ENCODE results near the gene RYR2. TPM values are rescaled to one million over a fixed set of nuclear protein-coding genes. Genes with fewer than 3 reads are reported as not detected.
"Not testable (repeated sequence)": the region's sequence is repeated elsewhere in the genome, so short reads cannot be mapped to it uniquely, and the experiment has no call there.

The RYR2 gene
- total RNA-seq, 1 donor from 2014 or later, result not detected

DNA sequence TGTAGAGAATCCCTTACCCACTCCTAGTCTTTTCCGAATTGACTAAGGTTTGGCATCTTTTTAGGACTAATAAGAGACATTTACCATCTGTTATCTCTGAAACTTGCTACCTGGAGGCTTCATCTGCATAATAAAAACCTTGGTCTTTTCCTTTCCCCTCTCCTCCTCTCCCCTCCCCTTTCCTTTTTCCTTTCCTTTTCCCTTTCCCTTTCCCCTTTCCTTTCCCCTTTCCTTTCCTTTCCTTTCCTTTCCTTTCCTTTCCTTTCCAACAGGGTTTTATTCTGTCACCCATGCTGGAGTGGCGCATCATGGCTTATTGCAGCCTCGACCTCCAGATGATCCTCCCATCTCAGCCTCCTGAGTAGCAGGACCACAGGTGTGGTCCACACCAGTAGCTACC is 195.7 kb downstream of the RYR2 start:
- no peak for DNase-seq (ENCODE audit: extremely low read depth, low read depth, low spot score)

GRCh38 chr1:237239248-237239647 is 197.3 kb downstream of the RYR2 start:
- DNase-seq (ENCODE audit: extremely low read depth, low read depth, low spot score), result no peak

GRCh38 chr1:237241038-237241437 is 199.1 kb downstream of the RYR2 start:
- no peak for DNase-seq (ENCODE audit: extremely low read depth, low read depth, low spot score)

- no peak for DNase-seq (ENCODE audit: extremely low read depth, low read depth, low spot score)
Observed at GRCh38 chr1:237244778-237245177, 202.8 kb downstream of the RYR2 start.

- no peak for DNase-seq (ENCODE audit: extremely low read depth, low read depth, low spot score)
Observed at GRCh38 chr1:237247442-237247841, 205.5 kb downstream of the RYR2 start.

DNA sequence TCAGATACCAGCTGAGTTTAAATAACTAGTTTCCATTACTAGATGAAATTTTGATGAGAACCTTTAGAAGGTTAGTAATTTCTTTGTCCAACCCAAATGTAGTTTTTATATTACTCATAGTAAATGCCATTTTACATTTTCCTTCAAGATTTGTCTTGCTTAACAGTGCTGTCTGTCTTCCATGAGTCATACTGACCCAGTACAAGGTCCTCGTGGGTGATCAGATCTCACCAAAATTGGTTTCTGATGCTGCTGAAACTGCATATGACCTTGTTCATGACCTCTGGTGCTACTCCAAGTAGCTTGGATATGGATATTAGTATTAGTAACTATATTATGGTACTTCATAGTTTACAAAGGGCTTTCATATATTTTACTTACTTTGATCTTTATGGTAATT is 207.1 kb downstream of the RYR2 start:
- DNase-seq (ENCODE audit: extremely low read depth, low read depth, low spot score), result no peak

DNA sequence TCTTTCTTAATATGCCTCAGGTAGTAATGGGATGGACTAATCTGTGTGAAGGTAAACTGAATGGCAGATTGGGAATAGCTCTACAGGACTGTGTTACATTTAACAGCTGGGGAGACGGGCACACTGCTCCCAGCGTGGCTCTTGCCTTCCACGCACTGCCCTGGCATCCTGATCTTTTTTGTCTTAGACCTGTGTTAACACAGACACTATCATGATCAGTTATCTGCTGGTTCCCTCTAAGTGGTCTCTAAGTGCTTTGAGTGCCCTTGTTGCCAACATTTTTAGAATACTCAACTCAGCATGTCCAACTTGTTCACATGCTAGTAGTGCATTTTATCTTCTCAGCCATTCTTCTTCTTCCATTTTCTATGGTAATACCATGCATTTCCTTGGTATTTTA is 208.1 kb downstream of the RYR2 start:
- DNase-seq (ENCODE audit: extremely low read depth, low read depth, low spot score), result no peak

DNA sequence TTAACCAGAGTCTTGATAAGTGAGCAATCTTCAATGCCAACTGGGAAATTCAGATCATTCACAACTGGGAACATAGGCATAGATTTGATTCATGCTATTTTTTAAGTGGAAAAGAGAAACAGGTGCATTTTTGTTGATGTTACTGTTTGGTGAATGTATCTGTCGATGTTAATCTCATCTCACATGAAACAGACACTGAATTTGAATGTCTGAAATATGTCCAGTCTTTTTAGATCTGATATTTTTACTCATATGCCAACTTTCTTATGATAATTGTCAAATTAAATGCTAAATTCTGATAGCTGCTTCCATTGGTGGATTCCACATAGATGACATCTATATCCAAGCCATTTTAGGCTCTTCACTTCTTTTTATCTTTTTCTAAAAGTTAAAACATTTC is 213.1 kb downstream of the RYR2 start:
- no peak for DNase-seq (ENCODE audit: extremely low read depth, low read depth, low spot score)

GRCh38 chr1:237258871-237259270 is 216.9 kb downstream of the RYR2 start:
- no peak for DNase-seq (ENCODE audit: extremely low read depth, low read depth, low spot score)

DNA sequence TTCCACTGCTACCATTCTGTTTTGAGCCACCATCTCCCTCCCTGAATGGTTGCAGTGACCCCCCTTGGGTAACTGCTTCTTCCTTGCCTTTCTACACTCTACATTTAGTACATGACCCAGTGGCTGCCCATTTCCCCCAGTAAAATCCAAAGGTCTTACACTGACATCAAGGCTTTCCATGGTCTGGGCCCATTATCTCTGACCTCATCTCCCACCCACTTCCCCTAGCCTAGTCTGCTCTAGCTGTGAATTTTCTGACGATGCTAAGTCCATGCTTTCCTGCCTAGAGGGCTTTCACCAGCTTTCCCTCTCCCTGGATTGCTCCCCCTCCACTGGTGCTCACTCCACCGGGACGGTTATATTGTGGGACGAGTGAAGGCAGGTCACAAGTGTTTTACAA is 219.2 kb downstream of the RYR2 start:
- no peak for DNase-seq (ENCODE audit: extremely low read depth, low read depth, low spot score)

DNA sequence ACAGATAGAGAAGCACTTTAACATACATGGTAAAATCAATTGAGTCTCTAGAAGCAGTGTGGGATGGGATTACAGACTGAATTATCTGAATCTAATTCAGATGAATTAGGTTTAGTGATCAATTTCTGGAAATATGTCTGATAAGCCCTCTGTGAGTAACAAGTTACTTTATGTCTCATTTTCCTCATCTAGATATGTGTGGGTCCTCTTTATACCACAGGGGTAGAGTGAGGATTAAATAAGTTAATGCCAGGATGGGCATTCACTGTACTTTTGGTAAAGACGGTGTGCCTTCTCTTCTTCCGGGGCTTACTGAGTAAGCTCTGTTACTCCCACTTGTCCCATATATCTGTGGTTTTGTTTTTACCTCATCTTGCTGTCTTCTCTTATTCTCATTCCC is 225.8 kb downstream of the RYR2 start:
- DNase-seq (ENCODE audit: extremely low read depth, low read depth, low spot score), result no peak

GRCh38 chr1:237269938-237270337 is 228.0 kb downstream of the RYR2 start:
- no peak for DNase-seq (ENCODE audit: extremely low read depth, low read depth, low spot score)

- DNase-seq (ENCODE audit: extremely low read depth, low read depth, low spot score), result no peak
Observed at GRCh38 chr1:237270353-237270752, 228.4 kb downstream of the RYR2 start.

DNA sequence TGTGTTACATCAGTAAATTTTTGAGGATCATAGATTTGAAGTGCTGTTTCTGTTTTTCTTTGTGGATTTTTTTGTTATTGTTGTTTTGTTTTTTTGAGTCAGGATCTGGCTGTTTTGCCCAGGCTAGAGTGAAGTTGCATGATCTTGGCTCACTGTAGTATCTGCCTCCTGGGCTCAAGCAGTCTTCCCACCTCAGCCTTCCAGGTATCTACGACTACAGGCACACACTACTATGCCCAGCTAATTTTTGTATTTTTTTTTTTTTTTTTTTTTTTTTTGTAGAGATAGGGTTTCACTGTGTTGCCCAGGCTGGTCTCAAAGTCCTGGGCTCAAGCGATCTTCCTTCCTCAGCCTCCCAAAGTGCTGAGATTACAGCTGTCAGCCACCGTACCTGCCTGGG is 236.0 kb downstream of the RYR2 start:
- DNase-seq (ENCODE audit: extremely low read depth, low read depth, low spot score), result not testable (repeated sequence)

DNA sequence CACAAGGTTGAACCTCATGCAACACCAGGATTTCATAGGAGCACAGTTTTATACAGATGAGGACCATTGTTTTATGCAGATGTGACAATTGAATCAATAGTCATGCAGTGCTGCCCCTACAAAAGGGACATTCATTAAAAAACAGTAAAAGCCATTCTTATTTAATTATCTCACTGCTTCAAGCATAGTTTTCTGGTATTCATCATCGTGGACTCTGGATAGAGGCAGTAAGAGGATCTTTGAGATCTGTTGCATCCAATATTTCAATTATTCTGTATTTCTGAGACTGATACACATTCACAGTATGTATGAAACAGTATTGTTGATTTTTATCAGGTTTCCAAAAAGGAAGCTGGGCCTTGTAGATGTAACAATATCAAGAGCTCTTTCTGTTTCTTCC is 237.6 kb downstream of the RYR2 start:
- no peak for DNase-seq (ENCODE audit: extremely low read depth, low read depth, low spot score)

GRCh38 chr1:237281481-237281880 is 239.5 kb downstream of the RYR2 start:
- no peak for DNase-seq (ENCODE audit: extremely low read depth, low read depth, low spot score)

GRCh38 chr1:237282208-237282783 is 240.3 kb downstream of the RYR2 start:
- DNase-seq (ENCODE audit: extremely low read depth, low read depth, low spot score), result no peak

DNA sequence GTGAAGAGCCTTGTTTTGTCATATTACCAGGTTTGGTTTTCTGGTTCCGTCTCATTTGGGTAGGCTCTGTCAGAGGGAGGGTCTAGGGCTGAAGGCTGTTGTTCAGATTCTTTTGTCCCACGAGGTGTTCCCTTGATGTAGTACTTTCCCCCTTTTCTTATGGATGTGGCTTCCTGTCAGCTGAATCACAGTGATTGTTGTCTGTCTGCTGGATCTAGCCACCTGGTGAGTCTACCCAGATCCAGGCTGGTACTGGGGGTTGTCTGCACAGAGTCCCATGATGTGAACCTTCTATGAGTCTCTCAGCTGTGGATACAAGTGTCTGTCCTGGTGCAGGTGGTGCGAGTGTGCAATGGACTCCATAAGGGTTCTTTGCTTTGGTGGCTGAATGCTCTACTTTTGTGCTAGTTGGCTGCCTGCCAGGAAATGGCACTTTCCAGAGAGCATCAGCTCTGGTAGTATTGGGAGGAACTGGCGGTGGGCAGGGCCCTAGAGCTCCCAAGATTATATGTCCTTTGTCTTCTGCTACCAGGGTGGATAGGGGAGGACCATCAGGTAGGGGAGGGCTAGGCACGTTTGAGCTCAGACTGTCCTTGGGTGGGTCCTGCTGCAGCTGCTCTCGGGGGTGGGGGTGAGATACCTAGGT is 246.0 kb downstream of the RYR2 start:
- DNase-seq (ENCODE audit: extremely low read depth, low read depth, low spot score), result no peak

- no peak for DNase-seq (ENCODE audit: extremely low read depth, low read depth, low spot score)
Observed at GRCh38 chr1:237293804-237294203, 251.8 kb downstream of the RYR2 start.

GRCh38 chr1:237296861-237297260 is 254.9 kb downstream of the RYR2 start:
- DNase-seq (ENCODE audit: extremely low read depth, low read depth, low spot score), result no peak

- DNase-seq (ENCODE audit: extremely low read depth, low read depth, low spot score), result no peak
Observed at GRCh38 chr1:237300642-237301041, 258.7 kb downstream of the RYR2 start.

DNA sequence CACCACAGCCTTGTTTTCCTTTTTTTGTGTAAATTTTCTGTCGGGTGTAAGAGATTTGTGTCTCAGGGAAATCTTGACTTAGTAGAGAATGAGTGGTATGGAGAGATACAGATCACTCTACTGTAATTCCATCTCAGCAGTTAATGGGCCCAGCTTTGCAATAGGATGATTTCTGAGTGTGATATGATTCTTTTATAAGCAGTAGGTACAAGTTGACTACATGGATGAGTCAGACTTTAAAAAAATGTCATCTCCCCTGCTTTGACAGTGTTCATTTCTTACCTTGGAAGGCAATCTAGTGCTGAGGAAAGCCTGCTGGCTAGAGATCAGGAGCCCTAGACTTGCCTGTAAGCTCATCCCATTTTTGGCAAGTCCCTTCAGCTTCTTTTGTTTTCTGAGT is 261.9 kb downstream of the RYR2 start:
- no peak for DNase-seq (ENCODE audit: extremely low read depth, low read depth, low spot score)

GRCh38 chr1:237306726-237307125 is 264.7 kb downstream of the RYR2 start:
- no peak for DNase-seq (ENCODE audit: extremely low read depth, low read depth, low spot score)

All from glomerular endothelial cell (primary cell).